Measurements from ENCODE around the gene ADD1.
A peak's percentile ranks its signal among the peaks of the same experiment; 100 is the strongest.

Gene ADD1

GRCh38 chr4:2804973-2805501 lies 38.6 kb upstream of the ADD1 start:
- DNase-seq = no peak

- peak; percentile 58 for DNase-seq
These were observed 37.8 kb upstream of the ADD1 start for GRCh38 chr4:2805712-2806389.

GRCh38 chr4:2806390-2807355 lies 37.0 kb upstream of the ADD1 start:
- DNase-seq = peak; percentile 77

GRCh38 chr4:2807571-2807970 lies 36.1 kb upstream of the ADD1 start:
- no peak for DNase-seq

- no peak for DNase-seq
These were observed 35.6 kb upstream of the ADD1 start for GRCh38 chr4:2808001-2808400.

- no peak for DNase-seq
These were observed 33.9 kb upstream of the ADD1 start for GRCh38 chr4:2809610-2810180.

GRCh38 chr4:2810388-2810787 lies 33.3 kb upstream of the ADD1 start:
- no peak for DNase-seq

GRCh38 chr4:2811830-2812611 lies 31.6 kb upstream of the ADD1 start:
- DNase-seq = peak; percentile 80

- no peak for DNase-seq
These were observed 30.9 kb upstream of the ADD1 start for GRCh38 chr4:2812612-2813354.

- no peak for DNase-seq
These were observed 29.9 kb upstream of the ADD1 start for GRCh38 chr4:2813446-2814405.

GRCh38 chr4:2814627-2815270 lies 28.9 kb upstream of the ADD1 start:
- no peak for DNase-seq

- no peak for DNase-seq
These were observed 27.2 kb upstream of the ADD1 start for GRCh38 chr4:2816401-2816954.

- no peak for DNase-seq
These were observed 26.5 kb upstream of the ADD1 start for GRCh38 chr4:2817137-2817536.

GRCh38 chr4:2817701-2818350 lies 25.8 kb upstream of the ADD1 start:
- no peak for DNase-seq

- DNase-seq = no peak
These were observed 25.2 kb upstream of the ADD1 start for GRCh38 chr4:2818351-2818939.

- no peak for DNase-seq
These were observed 24.1 kb upstream of the ADD1 start for GRCh38 chr4:2819244-2820215.

GRCh38 chr4:2820216-2820982 lies 23.2 kb upstream of the ADD1 start:
- no peak for DNase-seq
